ENCODE results near the gene CATSPER3.

The CATSPER3 gene

DNA sequence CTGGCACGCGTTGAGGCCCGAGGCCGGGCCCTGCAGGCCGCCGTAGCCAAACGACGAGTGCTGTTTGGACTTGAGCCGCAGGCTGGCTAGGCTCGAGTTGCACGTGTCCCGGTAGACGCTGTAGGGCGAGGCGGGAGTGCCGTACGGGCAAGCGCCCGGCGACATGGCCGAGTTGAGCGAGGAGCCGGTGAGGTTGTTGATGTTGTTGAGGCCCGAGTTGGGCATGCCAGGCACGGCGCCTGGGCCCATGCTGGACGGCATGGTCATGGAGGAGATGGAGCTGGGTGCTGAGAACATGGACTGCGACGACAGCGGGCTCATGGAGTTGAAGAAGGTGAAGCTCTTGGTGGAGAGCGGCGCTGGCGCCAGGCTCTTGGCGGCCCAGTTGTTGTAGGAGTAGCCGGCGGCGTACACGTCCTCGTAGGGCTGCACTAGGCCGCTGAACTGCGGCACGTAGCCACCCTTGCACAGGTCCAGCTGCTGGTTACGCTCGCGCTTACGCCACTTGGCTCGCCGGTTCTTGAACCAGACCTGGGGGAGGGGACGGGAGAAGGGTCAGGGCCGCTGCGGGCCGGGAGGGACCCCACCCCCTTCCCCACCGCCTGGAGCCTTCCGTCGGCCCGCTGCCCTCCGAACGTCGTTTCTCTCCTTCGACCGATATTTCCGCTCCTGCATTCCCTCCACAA, 61.2 kb downstream of the CATSPER3 start:
- H3K27me3 ChIP-seq (ENCODE audit: control insufficient read depth in 1 of 2, insufficient read depth in 2 of 2, low read length in 2 of 2): peaks cover 3 to 5% of the 10 kb centered on the region in 2 donors
- H3K4me3 ChIP-seq (ENCODE audit: low read depth in 1 of 2, low read length in 2 of 2): no peak overlapping the region
- H3K27ac ChIP-seq (ENCODE audit: low read depth, low read length): no peak overlapping the region
- peaks cover 25 to 27% of the 10 kb centered on the region in 2 donors for H3K4me1 ChIP-seq (ENCODE audit: control insufficient read depth in 1 of 2, insufficient read depth in 2 of 2, low read length in 2 of 2)
- peaks cover 0 to 6% of the 10 kb centered on the region in 2 donors for H3K36me3 ChIP-seq (ENCODE audit: control insufficient read depth in 1 of 2, insufficient read depth in 2 of 2, low read length in 2 of 2)
- no peak overlapping the region for H3K9ac ChIP-seq (ENCODE audit: low read depth in 1 of 2, low read length in 2 of 2)
- no peaks in the 10 kb centered on the region for H3K9me3 ChIP-seq (ENCODE audit: control insufficient read depth in 1 of 2, low read length in 2 of 2)

DNA sequence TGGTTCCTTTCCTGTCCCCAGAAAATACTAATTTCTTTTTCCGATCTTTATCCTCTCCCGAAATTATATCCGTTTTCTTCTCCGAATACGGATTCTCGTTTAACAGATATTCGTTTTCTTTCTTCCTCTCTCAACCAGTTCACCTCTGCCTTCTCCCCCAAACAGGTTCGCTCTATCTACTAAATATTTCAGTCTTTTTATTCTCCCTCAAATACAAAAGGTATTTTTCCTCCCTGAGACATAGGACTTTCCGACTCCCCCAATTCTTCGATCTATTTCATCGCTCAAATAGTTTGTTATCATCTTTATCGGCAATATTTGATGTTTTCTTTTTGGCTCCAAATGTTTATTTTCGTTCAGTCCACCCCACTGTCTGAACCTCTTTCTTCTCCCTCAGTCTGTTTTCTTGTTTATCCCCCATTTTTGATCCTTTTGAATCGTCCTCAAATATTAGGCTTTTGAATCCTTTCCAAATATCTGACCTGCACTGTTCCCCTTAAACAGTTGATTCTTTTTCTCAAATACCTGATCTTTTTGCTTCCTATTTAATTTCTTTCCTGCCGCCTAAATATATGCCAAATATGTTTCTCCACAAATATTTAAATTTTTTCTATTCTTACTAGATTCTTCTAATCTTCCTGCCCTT, 61.9 kb downstream of the CATSPER3 start:
- peaks cover 26 to 27% of the 10 kb centered on the region in 2 donors for H3K4me1 ChIP-seq (ENCODE audit: control insufficient read depth in 1 of 2, insufficient read depth in 2 of 2, low read length in 2 of 2)
- peaks cover 0 to 6% of the 10 kb centered on the region in 2 donors for H3K36me3 ChIP-seq (ENCODE audit: control insufficient read depth in 1 of 2, insufficient read depth in 2 of 2, low read length in 2 of 2)
- H3K9me3 ChIP-seq (ENCODE audit: control insufficient read depth in 1 of 2, low read length in 2 of 2): no peaks in the 10 kb centered on the region
- no peak overlapping the region for H3K9ac ChIP-seq (ENCODE audit: low read depth in 1 of 2, low read length in 2 of 2)
- peaks cover 3 to 5% of the 10 kb centered on the region in 2 donors for H3K27me3 ChIP-seq (ENCODE audit: control insufficient read depth in 1 of 2, insufficient read depth in 2 of 2, low read length in 2 of 2)
- no peak overlapping the region for H3K4me3 ChIP-seq (ENCODE audit: low read depth in 1 of 2, low read length in 2 of 2)
- H3K27ac ChIP-seq (ENCODE audit: low read depth, low read length): no peak overlapping the region

DNA sequence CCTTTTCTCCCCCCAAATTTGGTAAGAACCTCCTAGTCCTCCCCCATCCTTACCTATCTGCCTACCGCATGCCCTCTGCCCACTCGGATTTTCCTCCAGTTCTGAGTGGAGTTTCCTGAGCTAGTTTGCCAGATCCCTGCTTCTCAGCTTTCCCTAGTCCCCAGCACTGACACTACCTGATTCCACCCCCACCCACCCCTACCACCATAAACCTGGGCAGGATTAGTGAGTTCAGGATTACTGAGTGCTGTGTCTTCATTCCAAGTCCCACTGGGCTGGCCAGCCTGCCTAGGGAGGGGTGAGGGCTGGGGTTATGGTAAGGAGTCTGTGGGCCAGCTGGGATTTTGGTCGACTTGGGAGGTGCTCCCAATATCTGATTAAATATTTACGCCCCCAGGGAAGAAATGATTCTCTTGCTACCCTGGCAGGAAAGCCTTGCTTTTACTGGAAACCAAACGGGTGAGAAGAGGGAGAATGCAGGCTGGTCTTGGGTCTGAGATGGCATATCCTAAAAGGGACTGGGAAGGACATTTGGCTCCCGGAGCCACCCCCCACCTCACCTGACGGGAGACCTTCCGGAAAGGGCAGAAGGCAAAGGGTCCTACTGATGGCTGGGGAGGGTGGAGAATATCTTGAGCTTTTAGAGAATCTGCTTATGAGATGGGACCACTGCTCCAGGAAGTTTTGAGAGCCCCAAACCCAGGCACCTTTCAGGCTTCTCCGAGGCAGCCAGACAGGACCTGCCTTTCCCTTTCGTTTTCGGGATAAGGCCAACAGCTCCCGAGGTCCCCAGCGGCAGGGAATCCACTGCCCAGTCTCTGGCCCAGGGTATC, 62.6 kb downstream of the CATSPER3 start:
- peak overlapping the region; percentile 50 for H3K27ac ChIP-seq (ENCODE audit: low read depth, low read length)
- peaks cover 0 to 6% of the 10 kb centered on the region in 2 donors for H3K36me3 ChIP-seq (ENCODE audit: control insufficient read depth in 1 of 2, insufficient read depth in 2 of 2, low read length in 2 of 2)
- H3K9ac ChIP-seq (ENCODE audit: low read depth in 1 of 2, low read length in 2 of 2): peak overlapping the region; percentile 55 to 90
- H3K4me3 ChIP-seq (ENCODE audit: low read depth in 1 of 2, low read length in 2 of 2): peak overlapping the region; percentile 88 to 93
- peaks cover 3 to 13% of the 10 kb centered on the region in 2 donors for H3K27me3 ChIP-seq (ENCODE audit: control insufficient read depth in 1 of 2, insufficient read depth in 2 of 2, low read length in 2 of 2)
- H3K9me3 ChIP-seq (ENCODE audit: control insufficient read depth in 1 of 2, low read length in 2 of 2): no peaks in the 10 kb centered on the region
- H3K4me1 ChIP-seq (ENCODE audit: control insufficient read depth in 1 of 2, insufficient read depth in 2 of 2, low read length in 2 of 2): peaks cover 32 to 34% of the 10 kb centered on the region in 2 donors

DNA sequence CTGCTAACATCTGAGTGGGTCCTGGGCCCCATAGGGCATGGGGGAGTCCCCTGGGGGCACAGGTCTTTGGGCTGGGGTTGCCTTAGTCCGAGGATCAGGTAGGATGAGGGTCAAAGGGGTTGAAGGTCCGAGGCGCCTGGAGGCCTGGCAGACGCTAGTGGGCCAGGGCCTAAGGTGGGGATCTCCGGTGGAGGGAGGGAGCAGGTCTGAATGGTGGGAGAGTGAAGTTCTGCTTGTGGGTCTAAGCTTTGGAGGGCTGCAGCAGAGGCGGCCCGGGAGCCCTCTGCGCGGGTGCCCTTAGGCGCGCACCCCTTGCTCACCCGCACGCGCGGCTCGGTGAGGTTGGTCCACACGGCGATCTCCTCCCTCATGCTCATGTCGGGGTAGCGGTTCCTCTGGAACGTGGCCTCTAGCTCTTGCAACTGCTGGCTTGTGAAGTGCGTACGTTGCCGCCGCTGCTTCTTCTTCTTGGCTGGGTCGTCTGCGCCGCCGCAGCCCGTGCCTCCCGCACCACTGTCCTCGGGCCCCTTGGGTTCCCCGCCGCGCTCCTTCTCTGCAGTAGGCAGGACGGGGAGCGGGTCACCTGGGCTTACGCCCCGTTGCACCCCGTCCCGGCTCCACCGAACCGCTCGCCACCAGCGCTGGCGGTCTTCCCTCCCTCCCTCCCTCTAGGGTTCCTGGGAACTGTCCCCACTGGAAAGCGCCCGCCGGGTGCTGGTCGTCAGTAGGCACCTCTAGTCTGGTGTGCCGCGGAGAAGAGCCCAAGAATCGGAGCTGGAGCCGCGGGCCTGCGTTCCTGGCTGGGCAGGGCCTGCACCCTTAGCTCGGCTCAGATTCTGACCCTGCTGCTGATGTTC, 63.5 kb downstream of the CATSPER3 start:
- peaks cover 25 to 27% of the 10 kb centered on the region in 2 donors for H3K4me1 ChIP-seq (ENCODE audit: control insufficient read depth in 1 of 2, insufficient read depth in 2 of 2, low read length in 2 of 2)
- peak overlapping the region; percentile 50 for H3K27ac ChIP-seq (ENCODE audit: low read depth, low read length)
- peak overlapping the region; percentile 88 to 93 for H3K4me3 ChIP-seq (ENCODE audit: low read depth in 1 of 2, low read length in 2 of 2)
- H3K9me3 ChIP-seq (ENCODE audit: control insufficient read depth in 1 of 2, low read length in 2 of 2): no peaks in the 10 kb centered on the region
- peak overlapping the region; percentile 55 to 90 for H3K9ac ChIP-seq (ENCODE audit: low read depth in 1 of 2, low read length in 2 of 2)
- peaks cover 3 to 13% of the 10 kb centered on the region in 2 donors for H3K27me3 ChIP-seq (ENCODE audit: control insufficient read depth in 1 of 2, insufficient read depth in 2 of 2, low read length in 2 of 2)
- peaks cover 0 to 6% of the 10 kb centered on the region in 2 donors for H3K36me3 ChIP-seq (ENCODE audit: control insufficient read depth in 1 of 2, insufficient read depth in 2 of 2, low read length in 2 of 2)

GRCh38 chr5:135031813-135032694, 64.3 kb downstream of the CATSPER3 start:
- Histone ChIP-seq H3K9ac (ENCODE audit: low read depth in 1 of 2, low read length in 2 of 2) (peak overlapping the region; percentile 73 to 90), H3K27me3 (ENCODE audit: control insufficient read depth in 1 of 2, insufficient read depth in 2 of 2, low read length in 2 of 2) (peaks cover 3 to 20% of the 10 kb centered on the region in 2 donors), H3K27ac (ENCODE audit: low read depth, low read length) (peak overlapping the region; percentile 50), H3K9me3 (ENCODE audit: control insufficient read depth in 1 of 2, low read length in 2 of 2) (no peaks in the 10 kb centered on the region), H3K4me3 (ENCODE audit: low read depth in 1 of 2, low read length in 2 of 2) (peak overlapping the region; percentile 88 to 93), H3K36me3 (ENCODE audit: control insufficient read depth in 1 of 2, insufficient read depth in 2 of 2, low read length in 2 of 2) (peaks cover 0 to 6% of the 10 kb centered on the region in 2 donors), H3K4me1 (ENCODE audit: control insufficient read depth in 1 of 2, insufficient read depth in 2 of 2, low read length in 2 of 2) (peaks cover 16 to 21% of the 10 kb centered on the region in 2 donors)

GRCh38 chr5:135032695-135032998, 64.9 kb downstream of the CATSPER3 start:
- Histone ChIP-seq H3K36me3 (ENCODE audit: control insufficient read depth in 1 of 2, insufficient read depth in 2 of 2, low read length in 2 of 2) (peaks cover 0 to 6% of the 10 kb centered on the region in 2 donors), H3K9me3 (ENCODE audit: control insufficient read depth in 1 of 2, low read length in 2 of 2) (no peaks in the 10 kb centered on the region), H3K9ac (ENCODE audit: low read depth in 1 of 2, low read length in 2 of 2) (peak overlapping the region; percentile 73 to 90), H3K4me1 (ENCODE audit: control insufficient read depth in 1 of 2, insufficient read depth in 2 of 2, low read length in 2 of 2) (peaks cover 11 to 21% of the 10 kb centered on the region in 2 donors), H3K27ac (ENCODE audit: low read depth, low read length) (no peak overlapping the region), H3K27me3 (ENCODE audit: control insufficient read depth in 1 of 2, insufficient read depth in 2 of 2, low read length in 2 of 2) (peaks cover 7 to 26% of the 10 kb centered on the region in 2 donors), H3K4me3 (ENCODE audit: low read depth in 1 of 2, low read length in 2 of 2) (peak overlapping the region; percentile 88 to 93)

GRCh38 chr5:135032999-135033861, 65.5 kb downstream of the CATSPER3 start:
- Histone ChIP-seq H3K27ac (ENCODE audit: low read depth, low read length) (peak overlapping the region; percentile 73), H3K27me3 (ENCODE audit: control insufficient read depth in 1 of 2, insufficient read depth in 2 of 2, low read length in 2 of 2) (peaks cover 13 to 31% of the 10 kb centered on the region in 2 donors), H3K4me3 (ENCODE audit: low read depth in 1 of 2, low read length in 2 of 2) (peak overlapping the region; percentile 88 to 93), H3K9me3 (ENCODE audit: control insufficient read depth in 1 of 2, low read length in 2 of 2) (no peaks in the 10 kb centered on the region), H3K4me1 (ENCODE audit: control insufficient read depth in 1 of 2, insufficient read depth in 2 of 2, low read length in 2 of 2) (peaks cover 11 to 21% of the 10 kb centered on the region in 2 donors), H3K36me3 (ENCODE audit: control insufficient read depth in 1 of 2, insufficient read depth in 2 of 2, low read length in 2 of 2) (peaks cover 0 to 6% of the 10 kb centered on the region in 2 donors), H3K9ac (ENCODE audit: low read depth in 1 of 2, low read length in 2 of 2) (peak overlapping the region; percentile 73 to 90)

DNA sequence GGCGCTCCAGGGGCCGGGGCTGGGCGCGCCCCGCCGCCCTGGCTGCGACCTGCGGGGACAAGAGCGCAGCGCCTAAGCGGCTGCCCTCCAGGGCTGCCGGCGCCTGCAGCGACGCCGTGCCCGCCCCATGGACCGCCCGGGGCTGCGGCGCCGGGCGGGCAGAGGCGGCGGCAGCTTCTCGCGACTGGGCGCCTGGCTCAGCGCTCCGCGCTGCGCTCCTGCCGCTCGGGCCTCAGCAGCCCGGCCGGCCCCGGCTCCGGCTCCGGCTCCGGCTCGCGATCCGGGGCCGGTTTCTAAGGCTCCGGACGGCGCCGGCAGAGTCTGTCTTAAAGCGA, 66.2 kb downstream of the CATSPER3 start, which contains the start of gene PITX1:
TSS of gene PITX1 (minus strand) at position 328 of the 335 bp plus-strand sequence. CDS start 347 bp downstream, outside the sequence.
- Histone ChIP-seq H3K27ac (ENCODE audit: low read depth, low read length) (peak within 1 kb of the TSS; percentile 73), H3K4me3 (ENCODE audit: low read depth in 1 of 2, low read length in 2 of 2) (peak within 1 kb of the TSS; percentile 88 to 93)

More for the DNA sequence above, 66.2 kb downstream of the CATSPER3 start, which contains the start of gene PITX1:
- Histone ChIP-seq H3K36me3 (ENCODE audit: control insufficient read depth in 1 of 2, insufficient read depth in 2 of 2, low read length in 2 of 2) (peaks cover 0 to 3% of the 10 kb centered on the region in 2 donors), H3K4me1 (ENCODE audit: control insufficient read depth in 1 of 2, insufficient read depth in 2 of 2, low read length in 2 of 2) (peaks cover 11 to 21% of the 10 kb centered on the region in 2 donors), H3K9ac (ENCODE audit: low read depth in 1 of 2, low read length in 2 of 2) (peak within 1 kb of the TSS; percentile 73 to 90), H3K9me3 (ENCODE audit: control insufficient read depth in 1 of 2, low read length in 2 of 2) (no peaks in the 10 kb centered on the region), H3K27me3 (ENCODE audit: control insufficient read depth in 1 of 2, insufficient read depth in 2 of 2, low read length in 2 of 2) (peaks cover 17 to 38% of the 10 kb centered on the region in 2 donors)

Data from duodenal mucosa (tissue), 2 donors.